BJ (cell line): Measurements from ENCODE around the gene DDR2. TPM values are rescaled to one million over a fixed set of nuclear protein-coding genes. Genes with fewer than 3 reads are reported as not detected.
A peak's percentile ranks its signal among the peaks of the same experiment; 100 is the strongest.

ENCODE experiments used
- CTCF ChIA-PET: fragments of 350-600 bp; formaldehyde crosslinking; extraction: SDS; loops from one replicate; lab custom pipeline; 2021; ENCODE audit warnings: antibody characterized with exemption, inconsistent platforms; lab: Yijun Ruan, JAX
- POLR2A ChIA-PET: fragments of 300-600 bp; sonication (Branson Sonifier 250); formaldehyde crosslinking; extraction: SDS; loops from one replicate; lab custom pipeline; 2021; ENCODE audit warnings: antibody characterized with exemption; lab: Charles Lee
- DNase-seq: peaks from one replicate; pipeline ENCODE4 v3.0.0-alpha.2; 2011; ENCODE audit warnings: low read depth
- H3K27me3 ChIP-seq: 2 replicates; pipeline ENCODE4 v1.6.0; 2011; ENCODE audit warnings: low read length; ENCODE audit not compliant: control insufficient read depth, insufficient read depth
- H3K36me3 ChIP-seq: 2 replicates; pipeline ENCODE4 v1.5.1; 2011; ENCODE audit warnings: low read length; ENCODE audit not compliant: control insufficient read depth, insufficient read depth
- H3K4me3 ChIP-seq: 2 replicates; pipeline ENCODE4 v1.5.1; 2011; ENCODE audit warnings: low read depth, mild to moderate bottlenecking, control low read depth, low read length
- polyA plus RNA-seq: library from polyadenylated mRNA; depleted of rRNA; stranded (reverse); fragments of >200 nt; gene quantifications from 2 replicates; pipeline ENCODE4 v1.2.3, GENCODE V29; 2011
- TF ChIP-seq, protein P1 (sequence below): IDR thresholded peaks from 2 replicates; pipeline ENCODE4 v1.5.1; 2011; ENCODE audit warnings: low read depth, mild to moderate bottlenecking, control low read depth, inconsistent platforms, low read length, moderate library complexity; ENCODE audit not compliant: insufficient read depth

Gene DDR2
- polyA plus RNA-seq, 1 experiment = 282 TPM

GRCh38 chr1:162621256-162621655, 11.0 kb upstream of the DDR2 start:
- no peaks in the 10 kb centered on the region for H3K27me3 ChIP-seq
- TF ChIP-seq, protein P1, sequence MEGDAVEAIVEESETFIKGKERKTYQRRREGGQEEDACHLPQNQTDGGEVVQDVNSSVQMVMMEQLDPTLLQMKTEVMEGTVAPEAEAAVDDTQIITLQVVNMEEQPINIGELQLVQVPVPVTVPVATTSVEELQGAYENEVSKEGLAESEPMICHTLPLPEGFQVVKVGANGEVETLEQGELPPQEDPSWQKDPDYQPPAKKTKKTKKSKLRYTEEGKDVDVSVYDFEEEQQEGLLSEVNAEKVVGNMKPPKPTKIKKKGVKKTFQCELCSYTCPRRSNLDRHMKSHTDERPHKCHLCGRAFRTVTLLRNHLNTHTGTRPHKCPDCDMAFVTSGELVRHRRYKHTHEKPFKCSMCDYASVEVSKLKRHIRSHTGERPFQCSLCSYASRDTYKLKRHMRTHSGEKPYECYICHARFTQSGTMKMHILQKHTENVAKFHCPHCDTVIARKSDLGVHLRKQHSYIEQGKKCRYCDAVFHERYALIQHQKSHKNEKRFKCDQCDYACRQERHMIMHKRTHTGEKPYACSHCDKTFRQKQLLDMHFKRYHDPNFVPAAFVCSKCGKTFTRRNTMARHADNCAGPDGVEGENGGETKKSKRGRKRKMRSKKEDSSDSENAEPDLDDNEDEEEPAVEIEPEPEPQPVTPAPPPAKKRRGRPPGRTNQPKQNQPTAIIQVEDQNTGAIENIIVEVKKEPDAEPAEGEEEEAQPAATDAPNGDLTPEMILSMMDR = no peak
- no peaks in the 10 kb centered on the region for H3K36me3 ChIP-seq
- H3K4me3 ChIP-seq = no peak overlapping the region
- ChIA-PET POLR2A (no interaction called here), CTCF (interaction anchor here (3.6 kb wide), 1 partner anchor 8 kb away, joined by 16 read pairs; no protein-coding TSS in a partner anchor)
- no peak for DNase-seq

DNA sequence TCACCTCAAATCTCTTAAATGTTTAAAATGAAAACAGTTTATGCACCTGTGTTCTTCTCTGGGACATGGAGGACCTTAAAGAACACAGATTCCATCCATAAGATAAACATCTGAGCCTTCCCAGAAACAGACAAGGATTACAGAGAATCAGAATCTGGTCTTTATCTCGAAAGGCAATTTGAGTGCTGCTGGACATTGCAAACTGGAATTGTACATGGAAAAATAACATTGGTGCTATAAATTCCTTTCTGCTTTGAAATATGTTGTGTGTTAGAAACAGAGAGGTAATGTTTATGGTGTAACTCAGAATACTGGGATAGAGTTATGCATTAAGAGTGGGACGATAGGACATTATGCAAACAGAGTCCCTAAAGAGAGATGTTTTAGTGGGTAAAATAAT, 6.6 kb upstream of the DDR2 start:
- ChIA-PET POLR2A (no interaction called here), CTCF (interaction anchor here (0.6 to 1.2 kb wide), 3 partner anchors 11 to 464 kb away, joined by 5 to 7 read pairs (median 6); no protein-coding TSS in a partner anchor)
- DNase-seq = no peak
- TF ChIP-seq, protein P1 = no peak
- Histone ChIP-seq H3K27me3 (no peaks in the 10 kb centered on the region), H3K36me3 (no peaks in the 10 kb centered on the region), H3K4me3 (no peak overlapping the region)

GRCh38 chr1:162626094-162626493, 6.2 kb upstream of the DDR2 start:
- CTCF ChIA-PET = interaction anchor here (0.6 to 1.2 kb wide), 4 partner anchors 12 to 464 kb away, joined by 3 to 7 read pairs (median 6); no protein-coding TSS in a partner anchor
- no peak for DNase-seq

GRCh38 chr1:162626761-162627160, 5.5 kb upstream of the DDR2 start:
- ChIA-PET POLR2A (no interaction called here), CTCF (interaction anchor here (0.8 to 2.4 kb wide), 4 partner anchors 12 to 75 kb away, joined by 3 to 8 read pairs (median 6); no protein-coding TSS in a partner anchor)
- TF ChIP-seq, protein P1 = no peak
- H3K4me3 ChIP-seq = no peak overlapping the region
- no peaks in the 10 kb centered on the region for H3K36me3 ChIP-seq
- H3K27me3 ChIP-seq = no peaks in the 10 kb centered on the region
- DNase-seq = no peak

More at GRCh38 chr1:162626094-162626493, 6.2 kb upstream of the DDR2 start:
- Histone ChIP-seq H3K36me3 (no peaks in the 10 kb centered on the region), H3K4me3 (no peak overlapping the region), H3K27me3 (no peaks in the 10 kb centered on the region)
- POLR2A ChIA-PET = no interaction called here
- TF ChIP-seq, protein P1 = no peak

- Histone ChIP-seq H3K36me3 (no peaks in the 10 kb centered on the region), H3K4me3 (no peak overlapping the region), H3K27me3 (no peaks in the 10 kb centered on the region)
- ChIA-PET POLR2A (no interaction called here), CTCF (interaction anchor here (2.4 kb wide), 1 partner anchor 16 kb away, joined by 8 read pairs; no protein-coding TSS in a partner anchor)
- DNase-seq = no peak
- TF ChIP-seq, protein P1 = peak; percentile 49
Measured at GRCh38 chr1:162627662-162628296, 4.5 kb upstream of the DDR2 start.
